NCI-H510A treated with DMSO at 0.1 percent for 48 hours (cell line): ENCODE results near the gene SETD1B.
"Not testable (repeated sequence)": the region's sequence is repeated elsewhere in the genome, so short reads cannot be mapped to it uniquely, and the experiment has no call there.

Source experiments
- DNase-seq: peaks from one replicate; lab custom pipeline; 2025; lab: John Stamatoyannopoulos, UW

SETD1B gene

DNA sequence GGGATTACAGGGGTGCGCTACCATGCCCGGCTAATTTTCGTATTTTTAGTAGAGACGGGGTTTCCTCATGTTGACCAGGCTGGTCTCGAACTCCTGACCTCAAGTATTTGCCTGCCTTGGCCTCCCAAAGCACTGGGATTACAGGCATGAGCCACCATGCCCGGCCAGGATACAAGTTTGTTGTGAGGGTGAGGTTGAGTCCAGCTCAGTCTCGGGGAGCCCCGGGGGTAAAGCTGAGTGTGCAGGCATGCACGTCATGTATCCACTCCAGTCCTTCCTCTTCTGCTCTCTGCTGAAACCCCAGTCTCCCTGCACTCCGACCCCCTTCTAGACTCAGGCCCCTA lies 54.5 kb downstream of the SETD1B start:
- no peak for DNase-seq

DNA sequence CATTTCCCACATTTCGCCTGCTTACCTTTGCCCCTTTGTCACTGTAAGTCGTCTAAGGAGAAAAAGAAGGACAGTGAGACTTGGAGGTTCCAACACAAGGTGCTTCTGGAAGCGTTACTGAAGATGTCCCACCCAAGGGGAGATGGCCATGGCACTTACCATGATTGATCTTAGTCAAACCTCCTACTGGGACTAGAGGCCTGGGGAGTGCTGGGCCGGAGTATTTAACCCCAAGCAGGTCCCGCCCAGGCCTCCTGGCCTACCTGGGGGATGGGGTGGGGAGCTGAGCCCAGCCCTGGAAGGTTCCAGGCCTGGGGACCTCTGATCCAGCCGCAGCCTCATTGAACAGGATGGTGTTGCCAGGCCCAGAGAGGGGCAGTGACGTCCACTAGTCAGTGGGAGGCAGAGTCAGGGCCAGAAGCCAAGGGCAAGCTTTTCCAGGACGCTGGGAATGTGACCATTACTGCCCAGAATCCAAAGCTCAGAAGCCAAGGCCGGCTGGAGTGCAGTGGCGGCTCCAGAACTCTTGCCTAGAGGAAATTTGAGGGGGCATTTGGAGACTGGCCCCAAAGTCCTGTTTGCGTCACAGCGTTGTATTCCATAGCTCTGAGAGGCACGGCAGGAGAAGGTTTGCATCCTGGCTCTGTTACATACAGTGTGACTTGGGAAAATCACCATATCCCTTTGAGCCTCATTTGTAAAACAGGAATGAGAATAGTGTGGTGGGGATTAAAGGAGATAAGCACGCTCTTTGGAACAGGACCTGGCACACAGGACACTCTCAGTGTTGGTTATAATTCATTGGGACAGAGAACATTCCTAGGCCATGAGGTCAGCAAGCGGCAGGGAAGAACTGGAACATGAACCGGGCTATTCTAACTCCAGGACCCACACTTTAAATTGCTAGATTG lies 55.1 kb downstream of the SETD1B start, which contains the start of gene HPD:
HPD (minus strand) TSS at position 198 of the 911 bp plus-strand sequence; CDS start at position 162, 36 bp downstream.
- no peak for DNase-seq

DNA sequence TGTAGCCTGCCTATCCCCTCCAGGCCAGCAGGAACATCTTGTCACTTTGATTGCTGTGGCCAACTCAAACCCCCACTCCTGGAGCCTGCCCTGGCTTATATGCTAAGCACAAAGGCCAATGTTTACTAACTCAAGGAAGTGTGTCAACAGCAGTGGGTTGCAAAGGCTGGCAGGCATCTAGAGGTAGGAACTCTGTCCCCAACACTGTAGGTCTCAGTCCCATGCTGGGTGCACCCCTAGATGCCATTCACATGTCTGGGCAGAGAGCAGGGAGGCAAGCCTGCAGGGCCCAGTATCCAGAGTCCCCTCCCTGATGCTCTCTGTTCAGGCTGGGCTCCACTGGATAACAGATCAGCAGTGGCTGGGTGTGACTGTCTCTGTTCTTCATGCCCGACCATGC lies 56.4 kb downstream of the SETD1B start:
- DNase-seq, result no peak

DNA sequence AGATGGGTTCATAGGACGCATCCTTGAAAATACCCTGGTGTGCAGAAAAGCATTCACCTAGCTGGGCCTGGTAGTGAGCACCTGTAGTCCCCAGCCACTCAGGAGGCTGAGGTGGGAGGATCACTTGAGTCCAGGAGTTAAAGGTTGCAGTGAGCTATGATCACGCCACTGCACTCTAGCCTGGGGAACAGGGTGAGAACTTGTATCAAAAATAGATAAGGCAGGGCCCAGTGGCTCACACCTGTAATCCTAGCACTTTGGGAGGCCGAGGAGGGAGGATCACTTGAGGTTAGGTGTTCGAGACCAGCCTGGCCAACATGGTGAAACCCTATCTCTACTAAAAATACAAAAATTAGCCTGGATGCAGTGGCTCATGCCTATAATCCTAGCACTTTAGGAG lies 56.9 kb downstream of the SETD1B start:
- DNase-seq, result not testable (repeated sequence)

DNA sequence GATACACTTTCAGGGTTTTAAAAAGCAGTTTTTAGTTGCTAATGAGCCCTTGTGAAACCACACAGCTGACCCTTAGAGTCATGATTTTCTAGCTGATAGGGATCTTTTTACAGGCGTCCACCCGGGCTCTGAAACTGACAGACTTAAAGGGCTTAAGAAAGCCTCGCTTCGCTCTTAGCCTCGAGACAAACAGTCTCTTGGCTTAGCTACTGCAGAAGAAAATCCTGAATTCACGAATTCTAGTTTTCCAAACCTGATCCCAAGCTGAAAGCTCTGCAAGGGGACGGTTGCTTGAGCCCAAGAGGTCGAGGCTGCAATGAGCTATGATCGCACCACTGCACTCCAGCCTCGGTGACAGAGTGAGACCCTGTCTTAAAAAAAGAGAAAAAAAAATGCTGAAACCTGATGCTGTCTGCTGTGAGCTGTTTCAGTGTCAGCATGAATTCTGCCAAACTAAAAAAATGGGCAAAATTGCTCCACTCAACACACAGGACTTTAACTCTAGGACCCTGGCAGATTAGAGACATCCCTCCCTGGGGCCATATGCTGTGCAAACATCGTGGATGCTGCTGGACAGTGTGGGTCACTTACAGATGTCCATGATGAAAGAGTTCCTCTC lies 57.9 kb downstream of the SETD1B start:
- no peak for DNase-seq

DNA sequence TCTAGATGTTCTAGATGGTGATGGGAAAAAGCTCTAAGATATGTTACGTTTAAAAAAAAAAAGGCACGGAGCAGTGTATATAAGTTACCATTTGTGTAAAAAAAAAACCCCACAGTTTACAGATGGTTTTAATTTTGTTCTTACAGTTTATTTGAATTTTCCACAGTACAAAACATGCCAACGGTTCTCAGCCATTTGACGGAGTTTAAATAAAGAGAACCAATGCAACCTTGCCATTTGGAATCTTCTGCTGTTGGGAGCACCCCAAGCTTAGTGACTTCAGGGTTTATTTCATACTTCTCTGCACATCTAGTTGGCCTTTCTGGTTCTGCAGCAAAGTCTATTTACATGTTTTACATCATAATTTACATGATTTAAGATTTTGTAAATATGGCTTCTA lies 62.5 kb downstream of the SETD1B start:
- no peak for DNase-seq

DNA sequence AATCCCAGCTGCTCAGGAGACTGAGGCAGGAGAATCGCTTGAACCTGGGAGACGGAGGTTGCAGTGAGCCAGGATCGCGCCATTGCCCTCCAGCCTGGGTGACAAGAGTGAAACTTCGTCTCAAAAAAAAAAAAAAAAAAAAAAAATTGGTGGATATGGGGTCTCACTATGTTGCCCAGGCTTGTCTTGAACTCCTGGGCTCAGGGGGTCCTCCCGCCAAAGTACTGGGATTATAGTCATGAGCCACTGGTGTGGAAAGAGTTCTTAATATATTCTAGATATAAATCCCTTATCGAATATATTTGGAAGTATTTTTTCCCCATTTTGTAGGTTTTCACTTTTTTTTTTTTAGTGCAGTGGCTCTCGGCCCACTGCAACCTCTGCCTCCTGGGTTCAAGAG lies 65.4 kb downstream of the SETD1B start:
- not testable (repeated sequence) for DNase-seq

DNA sequence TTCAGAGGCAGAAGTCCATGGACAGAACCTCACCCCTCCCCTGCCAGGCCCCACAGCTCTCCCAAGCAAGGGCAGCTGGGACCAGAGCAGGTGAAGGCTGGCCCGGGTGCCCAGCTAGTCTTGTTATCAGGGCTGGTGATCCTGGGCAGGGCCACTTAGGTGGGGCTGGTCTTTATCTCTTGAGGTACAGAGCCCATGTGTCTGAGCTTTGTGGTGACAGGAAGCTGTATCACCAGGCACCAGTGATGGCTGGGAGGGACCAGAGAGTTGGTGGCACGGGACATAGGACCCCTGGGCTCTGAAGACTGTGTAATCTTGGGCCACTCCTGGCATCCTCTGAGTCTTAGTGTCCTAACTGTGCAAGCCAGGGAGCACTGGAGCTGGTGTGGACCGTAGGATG lies 67.7 kb downstream of the SETD1B start:
- no peak for DNase-seq

DNA sequence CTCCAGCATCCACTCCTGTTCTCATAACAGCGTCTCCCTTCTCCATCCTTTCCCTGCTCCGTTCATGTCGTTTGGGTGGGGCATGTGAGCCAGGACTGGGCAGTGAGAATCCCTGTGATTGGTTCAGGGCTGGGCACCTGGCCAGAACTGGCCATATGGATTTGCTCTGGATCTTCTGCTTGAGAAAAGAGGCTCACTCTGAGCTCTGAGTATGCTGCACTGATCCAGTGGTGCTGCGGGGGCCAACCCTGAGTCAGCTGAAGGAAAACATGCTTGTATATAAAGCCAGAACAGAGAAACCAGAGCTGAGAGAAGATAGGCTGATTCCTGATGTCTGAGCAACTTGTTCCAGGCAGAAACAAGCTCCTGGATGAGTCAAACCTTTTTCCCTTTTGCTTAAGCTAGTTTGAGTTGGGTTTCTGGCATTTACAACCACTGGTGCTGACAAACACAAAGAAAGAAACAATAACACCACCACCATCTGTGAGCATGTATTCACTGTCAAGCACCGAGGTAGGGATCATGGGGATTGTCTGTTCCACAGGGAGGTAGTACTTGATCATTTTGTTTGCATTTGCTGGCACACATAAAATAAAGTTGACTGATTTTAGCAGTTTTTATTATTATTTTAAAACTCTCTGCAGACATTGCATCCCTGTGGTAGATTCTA lies 68.9 kb downstream of the SETD1B start:
- DNase-seq, result peak; percentile 68

DNA sequence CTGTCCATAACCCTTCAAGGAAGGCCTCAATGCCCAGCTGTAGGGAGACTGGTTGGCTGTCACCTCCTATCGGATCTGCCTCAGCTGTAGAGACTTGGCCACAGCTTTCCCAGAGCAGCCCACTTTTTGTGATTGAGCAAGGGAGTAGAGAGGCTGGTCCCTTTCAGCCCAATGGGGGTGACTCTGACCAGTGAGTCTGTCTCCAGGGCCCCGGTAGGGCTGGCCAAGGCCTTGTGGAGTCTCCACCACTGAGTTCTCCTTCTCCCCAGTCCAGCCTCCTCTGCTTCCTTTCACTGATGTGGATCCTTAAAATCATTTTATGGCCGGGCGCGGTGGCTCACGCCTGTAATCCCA lies 69.4 kb downstream of the SETD1B start:
- no peak for DNase-seq

DNA sequence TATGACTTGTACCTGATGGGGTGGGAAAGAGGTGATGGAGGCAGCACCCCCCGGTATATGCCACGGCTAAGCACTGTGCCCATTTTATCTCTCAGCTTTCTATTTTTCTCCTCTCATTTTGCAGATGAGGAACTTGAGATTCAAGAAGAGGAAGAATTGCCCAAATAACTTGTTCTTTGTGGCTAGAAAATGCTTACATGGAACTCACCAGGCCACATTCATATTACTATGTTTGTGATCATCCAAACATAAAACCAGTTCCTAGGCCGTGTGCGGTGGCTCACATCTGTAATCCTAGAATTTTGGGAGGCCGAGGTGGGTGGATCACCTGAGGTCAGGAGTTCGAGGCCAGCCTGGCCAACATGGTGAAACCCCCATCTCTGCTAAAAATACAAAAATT lies 70.3 kb downstream of the SETD1B start:
- DNase-seq, result no peak

DNA sequence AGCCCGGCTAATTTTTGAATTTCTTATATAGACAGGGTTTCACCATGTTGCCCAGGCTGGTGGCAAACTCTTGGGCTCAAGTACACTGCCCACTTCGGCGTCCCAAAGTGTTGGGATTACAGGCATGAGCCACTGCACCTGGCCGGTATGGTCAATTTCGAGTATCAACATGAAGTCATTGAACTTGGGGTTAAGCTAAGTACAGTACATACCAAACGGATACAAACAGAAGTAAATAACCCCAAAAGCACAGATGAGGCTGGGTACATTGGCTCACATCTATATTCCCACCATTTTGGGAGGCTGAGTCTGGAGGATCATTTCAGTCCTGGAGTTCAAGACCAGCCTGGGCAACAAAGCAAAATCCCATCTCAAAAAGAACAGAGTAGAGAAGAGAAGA lies 71.8 kb downstream of the SETD1B start:
- no peak for DNase-seq

DNA sequence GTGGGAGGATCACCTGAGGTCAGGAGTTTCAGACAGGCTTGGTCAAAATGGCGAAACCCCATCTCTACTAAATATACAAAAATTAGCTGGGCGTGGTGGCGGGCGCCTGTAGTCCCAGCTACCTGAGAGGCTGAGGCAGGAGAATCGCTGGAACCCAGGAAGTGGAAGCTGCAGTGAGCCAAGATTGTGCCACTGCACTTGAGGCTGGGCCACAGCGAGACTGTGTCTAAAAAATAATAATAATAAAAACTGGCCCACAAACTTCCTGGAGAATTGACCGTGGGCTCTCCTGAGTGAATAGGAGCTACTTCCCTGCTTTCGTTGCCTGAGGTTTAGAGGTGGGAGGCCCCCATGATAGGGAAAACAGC lies 72.3 kb downstream of the SETD1B start:
- DNase-seq, result not testable (repeated sequence)
